Measurements from ENCODE around the gene CNTNAP3B.
"Not testable (repeated sequence)": the region's sequence is repeated elsewhere in the genome, so short reads cannot be mapped to it uniquely, and the experiment has no call there.

- TF ChIP-seq POLR2A (IDR thresholded peaks at IDR 0.05; ENCODE audit: low read depth, low read length); CTCF (IDR thresholded peaks at IDR 0.05; ENCODE audit: extremely low read depth in 1 of 2, insufficient read depth in 1 of 2, low read depth in 1 of 2, low read length in 2 of 2): not testable (repeated sequence)
Measured at GRCh38 chr9:41847829-41848228, 281.4 kb downstream of the CNTNAP3B start.
